Measurements from ENCODE around the gene LDB1.

- TF ChIP-seq CTCF (IDR thresholded peaks at IDR 0.05) (no peak), ZFX (IDR thresholded peaks at IDR 0.05; ENCODE audit: borderline replicate concordance) (no peak)
Observed at GRCh38 chr10:102083541-102083940, 36.6 kb downstream of the LDB1 start.

Data from 22Rv1 (cell line).